ENCODE results near the gene RBMS1.

RBMS1 gene

GRCh38 chr2:160319700-160320099 lies 173.9 kb downstream of the RBMS1 start:
- TF ChIP-seq POU2F2 (IDR thresholded peaks at IDR 0.05; ENCODE audit: low read depth, low read length) (no peak), SPI1 (IDR thresholded peaks at IDR 0.05; ENCODE audit: low read depth, low read length) (no peak), POLR2AphosphoS5 (IDR thresholded peaks at IDR 0.05; ENCODE audit: low read depth, low read length) (no peak), POLR2A (IDR thresholded peaks at IDR 0.05; ENCODE audit: low read depth, low read length) (no peak), TAF1 (IDR thresholded peaks at IDR 0.05; ENCODE audit: low read depth, low read length) (no peak), PAX5 (IDR thresholded peaks at IDR 0.05; ENCODE audit: insufficient read depth, low read length, severe bottlenecking) (no peak)
- FAIRE-seq (no peak), DNase-seq (ENCODE audit: insufficient read length, low spot score) (no peak)

GRCh38 chr2:160318218-160318617 lies 175.4 kb downstream of the RBMS1 start:
- TF ChIP-seq TAF1 (IDR thresholded peaks at IDR 0.05; ENCODE audit: low read depth, low read length), result no peak
- TF ChIP-seq POU2F2 (IDR thresholded peaks at IDR 0.05; ENCODE audit: low read depth, low read length), result no peak
- TF ChIP-seq POLR2AphosphoS5 (IDR thresholded peaks at IDR 0.05; ENCODE audit: low read depth, low read length), result no peak
- TF ChIP-seq SPI1 (IDR thresholded peaks at IDR 0.05; ENCODE audit: low read depth, low read length), result no peak
- no peak for TF ChIP-seq PAX5 (IDR thresholded peaks at IDR 0.05; ENCODE audit: insufficient read depth, low read length, severe bottlenecking)
- no peak for TF ChIP-seq POLR2A (IDR thresholded peaks at IDR 0.05; ENCODE audit: low read depth, low read length)
- no peak for FAIRE-seq
- DNase-seq (ENCODE audit: insufficient read length, low spot score), result no peak

- TF ChIP-seq TAF1 (IDR thresholded peaks at IDR 0.05; ENCODE audit: low read depth, low read length) (no peak), POU2F2 (IDR thresholded peaks at IDR 0.05; ENCODE audit: low read depth, low read length) (no peak), PAX5 (IDR thresholded peaks at IDR 0.05; ENCODE audit: insufficient read depth, low read length, severe bottlenecking) (no peak), SPI1 (IDR thresholded peaks at IDR 0.05; ENCODE audit: low read depth, low read length) (no peak), POLR2A (IDR thresholded peaks at IDR 0.05; ENCODE audit: low read depth, low read length) (no peak), POLR2AphosphoS5 (IDR thresholded peaks at IDR 0.05; ENCODE audit: low read depth, low read length) (no peak)
- DNase-seq (ENCODE audit: insufficient read length, low spot score) (no peak), FAIRE-seq (no peak)
These were observed 176.2 kb downstream of the RBMS1 start for GRCh38 chr2:160317181-160318099.

- no peak for DNase-seq (ENCODE audit: insufficient read length, low spot score)
- FAIRE-seq, result no peak
- TF ChIP-seq POLR2A (IDR thresholded peaks at IDR 0.05; ENCODE audit: low read depth, low read length) (no peak), SPI1 (IDR thresholded peaks at IDR 0.05; ENCODE audit: low read depth, low read length) (no peak), PAX5 (IDR thresholded peaks at IDR 0.05; ENCODE audit: insufficient read depth, low read length, severe bottlenecking) (no peak), POLR2AphosphoS5 (IDR thresholded peaks at IDR 0.05; ENCODE audit: low read depth, low read length) (no peak), TAF1 (IDR thresholded peaks at IDR 0.05; ENCODE audit: low read depth, low read length) (no peak), POU2F2 (IDR thresholded peaks at IDR 0.05; ENCODE audit: low read depth, low read length) (no peak)
These were observed 178.3 kb downstream of the RBMS1 start for GRCh38 chr2:160315337-160315736.

- FAIRE-seq (no peak), DNase-seq (ENCODE audit: insufficient read length, low spot score) (no peak)
- TF ChIP-seq POU2F2 (IDR thresholded peaks at IDR 0.05; ENCODE audit: low read depth, low read length) (no peak), POLR2A (IDR thresholded peaks at IDR 0.05; ENCODE audit: low read depth, low read length) (no peak), POLR2AphosphoS5 (IDR thresholded peaks at IDR 0.05; ENCODE audit: low read depth, low read length) (no peak), PAX5 (IDR thresholded peaks at IDR 0.05; ENCODE audit: insufficient read depth, low read length, severe bottlenecking) (no peak), SPI1 (IDR thresholded peaks at IDR 0.05; ENCODE audit: low read depth, low read length) (no peak), TAF1 (IDR thresholded peaks at IDR 0.05; ENCODE audit: low read depth, low read length) (no peak)
These were observed 183.3 kb downstream of the RBMS1 start for GRCh38 chr2:160310118-160310828.

GRCh38 chr2:160309585-160309984 lies 184.0 kb downstream of the RBMS1 start:
- FAIRE-seq, result no peak

GRCh38 chr2:160308915-160309314 lies 184.7 kb downstream of the RBMS1 start:
- DNase-seq (ENCODE audit: insufficient read length, low spot score) (no peak), FAIRE-seq (no peak)
- no peak for TF ChIP-seq POU2F2 (IDR thresholded peaks at IDR 0.05; ENCODE audit: low read depth, low read length)
- no peak for TF ChIP-seq POLR2A (IDR thresholded peaks at IDR 0.05; ENCODE audit: low read depth, low read length)
- no peak for TF ChIP-seq POLR2AphosphoS5 (IDR thresholded peaks at IDR 0.05; ENCODE audit: low read depth, low read length)
- TF ChIP-seq TAF1 (IDR thresholded peaks at IDR 0.05; ENCODE audit: low read depth, low read length), result no peak
- no peak for TF ChIP-seq SPI1 (IDR thresholded peaks at IDR 0.05; ENCODE audit: low read depth, low read length)

More at GRCh38 chr2:160309585-160309984, 184.0 kb downstream of the RBMS1 start:
- no peak for DNase-seq (ENCODE audit: insufficient read length, low spot score)
- TF ChIP-seq POLR2AphosphoS5 (IDR thresholded peaks at IDR 0.05; ENCODE audit: low read depth, low read length) (no peak), SPI1 (IDR thresholded peaks at IDR 0.05; ENCODE audit: low read depth, low read length) (no peak), PAX5 (IDR thresholded peaks at IDR 0.05; ENCODE audit: insufficient read depth, low read length, severe bottlenecking) (no peak), POU2F2 (IDR thresholded peaks at IDR 0.05; ENCODE audit: low read depth, low read length) (no peak), POLR2A (IDR thresholded peaks at IDR 0.05; ENCODE audit: low read depth, low read length) (no peak), TAF1 (IDR thresholded peaks at IDR 0.05; ENCODE audit: low read depth, low read length) (no peak)

- DNase-seq (ENCODE audit: insufficient read length, low spot score) (no peak), FAIRE-seq (no peak)
- no peak for TF ChIP-seq POLR2A (IDR thresholded peaks at IDR 0.05; ENCODE audit: low read depth, low read length)
- no peak for TF ChIP-seq SPI1 (IDR thresholded peaks at IDR 0.05; ENCODE audit: low read depth, low read length)
- TF ChIP-seq POU2F2 (IDR thresholded peaks at IDR 0.05; ENCODE audit: low read depth, low read length), result no peak
- no peak for TF ChIP-seq PAX5 (IDR thresholded peaks at IDR 0.05; ENCODE audit: insufficient read depth, low read length, severe bottlenecking)
- no peak for TF ChIP-seq POLR2AphosphoS5 (IDR thresholded peaks at IDR 0.05; ENCODE audit: low read depth, low read length)
- no peak for TF ChIP-seq TAF1 (IDR thresholded peaks at IDR 0.05; ENCODE audit: low read depth, low read length)
These were observed 185.1 kb downstream of the RBMS1 start for GRCh38 chr2:160308476-160308875.

DNA sequence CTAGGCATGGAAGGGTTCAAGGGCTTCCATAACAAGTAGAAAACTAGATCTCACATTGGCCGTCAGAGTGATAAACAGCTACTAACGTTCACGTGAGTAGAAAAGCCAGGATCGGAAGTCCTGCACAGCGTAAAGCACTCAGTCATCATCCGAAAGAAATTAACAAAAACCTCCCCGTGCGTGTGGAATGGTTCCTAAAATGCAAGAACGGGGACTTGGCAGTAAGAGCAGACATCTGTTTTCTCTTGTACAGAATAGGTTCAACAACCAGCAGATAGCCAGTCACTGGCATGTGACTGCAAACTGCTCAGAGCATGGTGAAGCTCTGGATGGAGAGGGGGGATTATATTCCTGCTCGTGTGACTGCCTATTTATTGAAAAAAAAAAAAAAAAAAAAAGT lies 186.6 kb downstream of the RBMS1 start:
- DNase-seq (ENCODE audit: insufficient read length, low spot score) (no peak), FAIRE-seq (no peak)
- no peak for TF ChIP-seq TAF1 (IDR thresholded peaks at IDR 0.05; ENCODE audit: low read depth, low read length)
- no peak for TF ChIP-seq SPI1 (IDR thresholded peaks at IDR 0.05; ENCODE audit: low read depth, low read length)
- no peak for TF ChIP-seq POLR2AphosphoS5 (IDR thresholded peaks at IDR 0.05; ENCODE audit: low read depth, low read length)
- TF ChIP-seq PAX5 (IDR thresholded peaks at IDR 0.05; ENCODE audit: insufficient read depth, low read length, severe bottlenecking), result no peak
- no peak for TF ChIP-seq POLR2A (IDR thresholded peaks at IDR 0.05; ENCODE audit: low read depth, low read length)
- no peak for TF ChIP-seq POU2F2 (IDR thresholded peaks at IDR 0.05; ENCODE audit: low read depth, low read length)

All from GM12891 (cell line).